Nephron (organoid): ENCODE data around the gene TMEM132A.

Experiments
- H3K27ac Mint-ChIP-seq, 3 experiments: 2 replicates each; pipeline ENCODE4 v1.8.0; 2020; ENCODE audit warnings: mixed read lengths in 3 of 3, mild to moderate bottlenecking in 2 of 3, moderate library complexity in 1 of 3
- H3K27me3 Mint-ChIP-seq: 2 replicates; pipeline ENCODE4 v1.8.0; 2021; ENCODE audit warnings: low read depth, mild to moderate bottlenecking, moderate library complexity, mixed read lengths
- H3K36me3 Mint-ChIP-seq: 2 replicates; pipeline ENCODE4 v1.8.0; 2020; ENCODE audit warnings: low read depth, mixed read lengths
- H3K4me1 Mint-ChIP-seq: 2 replicates; pipeline ENCODE4 v1.8.0; 2020; ENCODE audit warnings: mixed read lengths
- H3K4me3 Mint-ChIP-seq, 3 experiments: 2 replicates each; pipeline ENCODE4 v1.8.0; 2020; ENCODE audit warnings: mild to moderate bottlenecking in 3 of 3, mixed read lengths in 3 of 3, moderate library complexity in 2 of 3
- H3K9me3 Mint-ChIP-seq: 2 replicates; pipeline ENCODE4 v1.8.0; 2020; ENCODE audit warnings: mixed read lengths
- CTCF ChIP-seq, 3 experiments: fragments of 200-600 bp; sonication (generic); IDR thresholded peaks; one replicate each; pipeline ENCODE4 v1.5.0; 2021; ENCODE audit warnings: antibody characterized with exemption in 3 of 3; ENCODE audit not compliant: unreplicated experiment in 3 of 3

Gene TMEM132A

GRCh38 chr11:60937144-60937527, 12.9 kb downstream of the TMEM132A start:
- no peaks in the 10 kb centered on the region for H3K27me3 Mint-ChIP-seq
- H3K4me3 Mint-ChIP-seq: no peak overlapping the region
- no peaks in the 10 kb centered on the region for H3K9me3 Mint-ChIP-seq
- H3K4me1 Mint-ChIP-seq: peaks cover 12% of the 10 kb centered on the region
- peaks cover 20% of the 10 kb centered on the region for H3K36me3 Mint-ChIP-seq
- no peak overlapping the region for H3K27ac Mint-ChIP-seq
- no peak for TF ChIP-seq CTCF (IDR thresholded peaks at IDR 0.05; ENCODE audit: unreplicated experiment in 3 of 3)

- H3K4me1 Mint-ChIP-seq: peaks cover 19% of the 10 kb centered on the region
- no peak for TF ChIP-seq CTCF (IDR thresholded peaks at IDR 0.05; ENCODE audit: unreplicated experiment in 3 of 3)
- no peak overlapping the region for H3K27ac Mint-ChIP-seq
- no peaks in the 10 kb centered on the region for H3K27me3 Mint-ChIP-seq
- H3K36me3 Mint-ChIP-seq: peaks cover 17% of the 10 kb centered on the region
- H3K4me3 Mint-ChIP-seq: no peak overlapping the region
- no peaks in the 10 kb centered on the region for H3K9me3 Mint-ChIP-seq
Measured at GRCh38 chr11:60937811-60938210, 13.6 kb downstream of the TMEM132A start.

- H3K36me3 Mint-ChIP-seq: peaks cover 17% of the 10 kb centered on the region
- H3K27me3 Mint-ChIP-seq: no peaks in the 10 kb centered on the region
- H3K9me3 Mint-ChIP-seq: no peaks in the 10 kb centered on the region
- TF ChIP-seq CTCF (IDR thresholded peaks at IDR 0.05; ENCODE audit: unreplicated experiment in 3 of 3): no peak
- H3K27ac Mint-ChIP-seq: no peak overlapping the region
- no peak overlapping the region for H3K4me3 Mint-ChIP-seq
- peaks cover 26% of the 10 kb centered on the region for H3K4me1 Mint-ChIP-seq
Measured at GRCh38 chr11:60938500-60938899, 14.2 kb downstream of the TMEM132A start.

GRCh38 chr11:60939301-60939700, 15.0 kb downstream of the TMEM132A start:
- Mint-ChIP-seq H3K4me1 (peaks cover 31% of the 10 kb centered on the region), H3K36me3 (peaks cover 12% of the 10 kb centered on the region), H3K27ac (no peak overlapping the region), H3K27me3 (no peaks in the 10 kb centered on the region), H3K9me3 (no peaks in the 10 kb centered on the region), H3K4me3 (no peak overlapping the region)
- no peak for TF ChIP-seq CTCF (IDR thresholded peaks at IDR 0.05; ENCODE audit: unreplicated experiment in 3 of 3)

- Mint-ChIP-seq H3K36me3 (peaks cover 12% of the 10 kb centered on the region), H3K4me3 (no peak overlapping the region), H3K27ac (no peak overlapping the region), H3K9me3 (no peaks in the 10 kb centered on the region), H3K27me3 (no peaks in the 10 kb centered on the region), H3K4me1 (peaks cover 36% of the 10 kb centered on the region)
- TF ChIP-seq CTCF (IDR thresholded peaks at IDR 0.05; ENCODE audit: unreplicated experiment in 3 of 3): no peak
Measured at GRCh38 chr11:60939855-60940254, 15.6 kb downstream of the TMEM132A start.

- H3K4me1 Mint-ChIP-seq: peaks cover 49% of the 10 kb centered on the region
- no peak overlapping the region for H3K27ac Mint-ChIP-seq
- no peak for TF ChIP-seq CTCF (IDR thresholded peaks at IDR 0.05; ENCODE audit: unreplicated experiment in 3 of 3)
- H3K27me3 Mint-ChIP-seq: peaks cover 4% of the 10 kb centered on the region
- H3K36me3 Mint-ChIP-seq: peaks cover 11% of the 10 kb centered on the region
- H3K9me3 Mint-ChIP-seq: no peaks in the 10 kb centered on the region
- H3K4me3 Mint-ChIP-seq: no peak overlapping the region
Measured at GRCh38 chr11:60941371-60942119, 17.3 kb downstream of the TMEM132A start.
